Ishikawa (cell line): ENCODE measurements around the gene ADAP2.

Experiments used
- EGR1 ChIP-seq: IDR thresholded peaks from 2 replicates; pipeline ENCODE4 v1.6.1; 2012
- EP300 ChIP-seq: IDR thresholded peaks from 2 replicates; pipeline ENCODE4 v1.6.1; 2012; ENCODE audit warnings: borderline replicate concordance
- NFIC ChIP-seq: IDR thresholded peaks from 2 replicates; pipeline ENCODE4 v1.6.1; 2012
- RAD21 ChIP-seq: IDR thresholded peaks from 2 replicates; pipeline ENCODE4 v1.6.1; 2012; ENCODE audit warnings: low read depth
- TAF1 ChIP-seq: IDR thresholded peaks from 2 replicates; pipeline ENCODE4 v1.6.1; 2012; ENCODE audit warnings: low read depth, mild to moderate bottlenecking
- ZBTB7A ChIP-seq: IDR thresholded peaks from 2 replicates; pipeline ENCODE4 v1.6.1; 2012; ENCODE audit warnings: low read depth
- TF ChIP-seq, protein P1 (sequence below): IDR thresholded peaks from 2 replicates; pipeline ENCODE4 v1.6.1; 2012
- TF ChIP-seq, protein P2 (sequence below): IDR thresholded peaks from 2 replicates; pipeline ENCODE4 v1.6.1; 2012; ENCODE audit warnings: low read depth, mild to moderate bottlenecking
- TF ChIP-seq, protein P3 (sequence below): IDR thresholded peaks from 2 replicates; pipeline ENCODE4 v1.6.1; 2012

DNA sequence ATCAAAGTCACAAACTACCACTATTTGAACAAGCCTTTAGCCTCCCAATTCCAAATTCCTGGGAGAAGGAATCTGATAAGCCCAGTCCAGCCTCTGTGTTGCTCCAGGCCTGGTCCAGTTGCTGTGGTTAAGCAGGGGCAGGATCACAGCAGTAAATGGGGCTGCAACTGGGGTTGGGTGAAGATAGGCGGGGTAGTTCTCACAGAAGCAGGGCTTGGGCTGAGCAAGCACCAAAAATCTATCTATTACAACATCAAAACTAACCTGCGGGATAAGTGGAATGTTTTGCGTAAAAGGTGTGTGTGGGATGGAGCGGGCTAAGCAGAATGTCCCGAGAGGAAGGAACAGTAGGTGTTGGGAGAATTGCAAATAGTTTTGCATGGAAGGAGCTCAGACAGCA, 26.1 kb downstream of the ADAP2 start:
- TF ChIP-seq NFIC (no peak), EP300 (no peak), RAD21 (no peak), TAF1 (no peak), ZBTB7A (no peak), EGR1 (no peak)
- TF ChIP-seq, protein P1, sequence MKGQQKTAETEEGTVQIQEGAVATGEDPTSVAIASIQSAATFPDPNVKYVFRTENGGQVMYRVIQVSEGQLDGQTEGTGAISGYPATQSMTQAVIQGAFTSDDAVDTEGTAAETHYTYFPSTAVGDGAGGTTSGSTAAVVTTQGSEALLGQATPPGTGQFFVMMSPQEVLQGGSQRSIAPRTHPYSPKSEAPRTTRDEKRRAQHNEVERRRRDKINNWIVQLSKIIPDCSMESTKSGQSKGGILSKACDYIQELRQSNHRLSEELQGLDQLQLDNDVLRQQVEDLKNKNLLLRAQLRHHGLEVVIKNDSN: no peak
- TF ChIP-seq, protein P2, sequence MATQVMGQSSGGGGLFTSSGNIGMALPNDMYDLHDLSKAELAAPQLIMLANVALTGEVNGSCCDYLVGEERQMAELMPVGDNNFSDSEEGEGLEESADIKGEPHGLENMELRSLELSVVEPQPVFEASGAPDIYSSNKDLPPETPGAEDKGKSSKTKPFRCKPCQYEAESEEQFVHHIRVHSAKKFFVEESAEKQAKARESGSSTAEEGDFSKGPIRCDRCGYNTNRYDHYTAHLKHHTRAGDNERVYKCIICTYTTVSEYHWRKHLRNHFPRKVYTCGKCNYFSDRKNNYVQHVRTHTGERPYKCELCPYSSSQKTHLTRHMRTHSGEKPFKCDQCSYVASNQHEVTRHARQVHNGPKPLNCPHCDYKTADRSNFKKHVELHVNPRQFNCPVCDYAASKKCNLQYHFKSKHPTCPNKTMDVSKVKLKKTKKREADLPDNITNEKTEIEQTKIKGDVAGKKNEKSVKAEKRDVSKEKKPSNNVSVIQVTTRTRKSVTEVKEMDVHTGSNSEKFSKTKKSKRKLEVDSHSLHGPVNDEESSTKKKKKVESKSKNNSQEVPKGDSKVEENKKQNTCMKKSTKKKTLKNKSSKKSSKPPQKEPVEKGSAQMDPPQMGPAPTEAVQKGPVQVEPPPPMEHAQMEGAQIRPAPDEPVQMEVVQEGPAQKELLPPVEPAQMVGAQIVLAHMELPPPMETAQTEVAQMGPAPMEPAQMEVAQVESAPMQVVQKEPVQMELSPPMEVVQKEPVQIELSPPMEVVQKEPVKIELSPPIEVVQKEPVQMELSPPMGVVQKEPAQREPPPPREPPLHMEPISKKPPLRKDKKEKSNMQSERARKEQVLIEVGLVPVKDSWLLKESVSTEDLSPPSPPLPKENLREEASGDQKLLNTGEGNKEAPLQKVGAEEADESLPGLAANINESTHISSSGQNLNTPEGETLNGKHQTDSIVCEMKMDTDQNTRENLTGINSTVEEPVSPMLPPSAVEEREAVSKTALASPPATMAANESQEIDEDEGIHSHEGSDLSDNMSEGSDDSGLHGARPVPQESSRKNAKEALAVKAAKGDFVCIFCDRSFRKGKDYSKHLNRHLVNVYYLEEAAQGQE: no peak
- TF ChIP-seq, protein P3, sequence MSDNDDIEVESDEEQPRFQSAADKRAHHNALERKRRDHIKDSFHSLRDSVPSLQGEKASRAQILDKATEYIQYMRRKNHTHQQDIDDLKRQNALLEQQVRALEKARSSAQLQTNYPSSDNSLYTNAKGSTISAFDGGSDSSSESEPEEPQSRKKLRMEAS: no peak
